GM12878 (cell line): Measurements from ENCODE around the gene PLK1. TPM values are rescaled to one million over a fixed set of nuclear protein-coding genes. Genes with fewer than 3 reads are reported as not detected.

Experiments used
- ATAC-seq: fragments of 200-7000 bp; cut with Tn5 transposase; 3 replicates; pipeline ENCODE4 v1.9.1; 2020; ENCODE audit warnings: mild to moderate bottlenecking, moderate library complexity
- BruUV-seq: library from RNA; stranded (reverse); fragments of 400-500 nt; replicated peaks from 2 replicates; lab custom pipeline; 2021; lab: Mats Ljungman, UMichigan
- CTCF ChIA-PET: fragments of 300-600 bp; sonication (Branson Sonifier 250); formaldehyde crosslinking; extraction: SDS; loops from one replicate; lab custom pipeline; 2021; ENCODE audit warnings: inconsistent platforms; lab: Yijun Ruan, JAX
- POLR2A ChIA-PET: fragments of 350-600 bp; formaldehyde crosslinking; extraction: SDS; loops from one replicate; lab custom pipeline; 2021; ENCODE audit warnings: inconsistent platforms; lab: Charles Lee
- RAD21 ChIA-PET: fragments of 300-600 bp; sonication (Branson Sonifier 250); formaldehyde crosslinking; loops from one replicate; lab custom pipeline; 2023; ENCODE audit warnings: antibody characterized with exemption; ENCODE audit not compliant: unreplicated experiment; lab: Charles Lee
- SMC1A ChIA-PET: fragments of 300-600 bp; sonication (Branson Sonifier 250); formaldehyde crosslinking; loops from one replicate; lab custom pipeline; 2023; ENCODE audit not compliant: unreplicated experiment, uncharacterized antibody; lab: Charles Lee
- DNase-seq: peaks from one replicate; pipeline ENCODE4 v3.0.0-alpha.2; 2011; ENCODE audit warnings: low read depth, low spot score
- FAIRE-seq: peaks from 3 replicates; lab custom pipeline; 2011; peaks lifted over from hg19 to GRCh38; lab: Jason Lieb, UNC
- H2AFZ ChIP-seq: 2 replicates; pipeline ENCODE4 v1.6.0; 2011; ENCODE audit warnings: low read depth, low read length, control low read depth; ENCODE audit not compliant: control insufficient read depth
- H3K27ac ChIP-seq: 2 replicates; pipeline ENCODE4 v1.5.1; 2011; ENCODE audit warnings: control low read depth; ENCODE audit not compliant: control insufficient read depth, insufficient read depth
- H3K27me3 ChIP-seq, 2 experiments: replicated peaks in 1 of 2; 2 replicates each; pipeline versions ENCODE4 v1.6.0 to v1.6.1; 2011; ENCODE audit warnings: low read length in 1 of 2; ENCODE audit not compliant: control insufficient read depth in 2 of 2, insufficient read depth in 2 of 2
- H3K36me3 ChIP-seq, 2 experiments: 2 replicates each; pipeline ENCODE4 v1.5.1; 2011; ENCODE audit warnings: low read length in 1 of 2; ENCODE audit not compliant: control insufficient read depth in 2 of 2, insufficient read depth in 2 of 2
- H3K4me1 ChIP-seq: 2 replicates; pipeline ENCODE4 v1.6.1; 2011; ENCODE audit warnings: mild to moderate bottlenecking, low read length, moderate library complexity, mixed read lengths; ENCODE audit not compliant: control insufficient read depth, insufficient read depth
- H3K4me2 ChIP-seq: 2 replicates; pipeline ENCODE4 v1.6.0; 2011; ENCODE audit warnings: control low read depth; ENCODE audit not compliant: control insufficient read depth, insufficient read depth
- H3K4me3 ChIP-seq: fragments of 200-600 bp; sonication (generic); 2 replicates; pipeline ENCODE4 v1.5.1; 2016
- H3K79me2 ChIP-seq: 2 replicates; pipeline ENCODE4 v1.6.0; 2011; ENCODE audit warnings: low read length; ENCODE audit not compliant: control insufficient read depth, insufficient read depth
- H3K9ac ChIP-seq: 2 replicates; pipeline ENCODE4 v1.8.0; 2011; ENCODE audit warnings: low read length, control low read depth, mixed read lengths; ENCODE audit not compliant: control insufficient read depth, insufficient read depth
- H3K9me3 ChIP-seq: replicated peaks from 3 replicates; pipeline ENCODE4 v1.5.1; 2011; ENCODE audit warnings: mild to moderate bottlenecking, low read length; ENCODE audit not compliant: control insufficient read depth, insufficient read depth
- H4K20me1 ChIP-seq: 2 replicates; pipeline ENCODE4 v1.6.0; 2011; ENCODE audit not compliant: control insufficient read depth, insufficient read depth
- BHLHE40 ChIP-seq, 2 experiments: fragments of 450-650 bp in 1 of 2; IDR thresholded peaks; 2 replicates each; pipeline ENCODE4 v1.6.1; 2011 to 2017; ENCODE audit warnings: low read depth in 2 of 2, borderline replicate concordance in 1 of 2, improper control_type of control experiment in 1 of 2, low read length in 1 of 2, mild to moderate bottlenecking in 1 of 2
- BRCA1 ChIP-seq: IDR thresholded peaks from 2 replicates; pipeline ENCODE4 v1.6.1; 2011; ENCODE audit warnings: low read depth, low read length, improper control_type of control experiment
- FOXM1 ChIP-seq: IDR thresholded peaks from 2 replicates; pipeline ENCODE4 v1.6.1; 2012; ENCODE audit warnings: low read depth, mild to moderate bottlenecking, inconsistent platforms, low read length, moderate library complexity
- KAT2A ChIP-seq: conservative IDR thresholded peaks from 2 replicates; pipeline ENCODE4 v1.6.1; 2011; ENCODE audit warnings: low read depth, low read length; ENCODE audit not compliant: control insufficient read depth
- MYC ChIP-seq: IDR thresholded peaks from 2 replicates; pipeline ENCODE4 v1.6.1; 2011; ENCODE audit warnings: mild to moderate bottlenecking, low read length, moderate library complexity, inconsistent platforms; ENCODE audit not compliant: insufficient read depth, insufficient replicate concordance, insufficient read length, severe bottlenecking
- NFYB ChIP-seq: IDR thresholded peaks from 2 replicates; pipeline ENCODE4 v1.6.1; 2011; ENCODE audit warnings: low read depth, mild to moderate bottlenecking, low read length, improper control_type of control experiment, moderate library complexity; ENCODE audit not compliant: insufficient read depth
- NR2C2 ChIP-seq: IDR thresholded peaks from 2 replicates; pipeline ENCODE4 v1.6.1; 2011; ENCODE audit warnings: borderline replicate concordance, low read depth; ENCODE audit not compliant: control insufficient read depth, insufficient read length
- SIX5 ChIP-seq: IDR thresholded peaks from 2 replicates; pipeline ENCODE4 v1.6.1; 2011; ENCODE audit warnings: mild to moderate bottlenecking, low read depth, low read length, moderate library complexity; ENCODE audit not compliant: severe bottlenecking
- SRF ChIP-seq, 2 experiments: IDR thresholded peaks; 2 replicates each; pipeline ENCODE4 v1.6.1; 2011; ENCODE audit warnings: low read depth in 2 of 2, low read length in 2 of 2, mild to moderate bottlenecking in 1 of 2, moderate library complexity in 1 of 2
- ZBED1 ChIP-seq: IDR thresholded peaks from 2 replicates; pipeline ENCODE4 v1.6.1; 2016; ENCODE audit warnings: borderline replicate concordance
- ZNF207 ChIP-seq: fragments of 450-650 bp; IDR thresholded peaks from 2 replicates; pipeline ENCODE4 v1.6.1; 2014; ENCODE audit warnings: antibody characterized with exemption, mild to moderate bottlenecking, borderline replicate concordance
- WGBS: methylation state at CpG from one replicate; pipeline ENCODE4 v1.1.6; 2016; ENCODE audit warnings: low lambda C conversion rate; ENCODE audit not compliant: insufficient replicate concordance, insufficient coverage; ENCODE audit errors: missing lambda C conversion rate; 5-methylcytosine and 5-hydroxymethylcytosine counted together
- in situ Hi-C: fragments of 300-500 bp; cut with MboI; formaldehyde crosslinking; loops from 9 replicates; pipeline ENCODE4 v1.14.3; 2018; ENCODE audit warnings: mixed read lengths
- intact Hi-C: fragments of 100-400 bp; cut with micrococcal nuclease; formaldehyde crosslinking; loops from one replicate; pipeline ENCODE4 v1.14.2; 2022; ENCODE audit not compliant: unreplicated experiment
- polyA plus RNA-seq, 11 experiments: library from polyadenylated mRNA; depleted of rRNA in 4 of 11; unstranded in 6 of 11; stranded (reverse) in 5 of 11; fragments of >200 nt; fragmentation: Nextera tagmentation in 4 of 11; fragmentation: Illumina TruSeq in 1 of 11; extraction: Ambion mirVana in 4 of 11; extraction: Trizol in 1 of 11; gene quantifications; 1 replicate in 1 of 11; 2 replicates in 10 of 11; pipeline versions ENCODE4 v1.2.1 to v1.2.3, GENCODE V29; 2011 to 2016; ENCODE audit warnings: inconsistent platforms in 2 of 11, missing spikeins in 2 of 11, low read depth in 1 of 11
- total RNA-seq, 4 experiments: library from RNA; depleted of rRNA in 3 of 4; stranded (reverse); fragments of >200 nt in 3 of 4; fragmentation: Illumina TruSeq in 1 of 4; extraction: Trizol in 1 of 4; gene quantifications; 2 replicates each; pipeline versions ENCODE4 v1.2.1 to v1.2.3, GENCODE V29; 2013 to 2021

PLK1 gene
- total and polyA plus RNA-seq, 10 of the 15 experiments (the other 5 are each of a cell fraction or from before 2014, with no cell fraction given), result 11.3 to 191 (median 84.5) TPM

DNA sequence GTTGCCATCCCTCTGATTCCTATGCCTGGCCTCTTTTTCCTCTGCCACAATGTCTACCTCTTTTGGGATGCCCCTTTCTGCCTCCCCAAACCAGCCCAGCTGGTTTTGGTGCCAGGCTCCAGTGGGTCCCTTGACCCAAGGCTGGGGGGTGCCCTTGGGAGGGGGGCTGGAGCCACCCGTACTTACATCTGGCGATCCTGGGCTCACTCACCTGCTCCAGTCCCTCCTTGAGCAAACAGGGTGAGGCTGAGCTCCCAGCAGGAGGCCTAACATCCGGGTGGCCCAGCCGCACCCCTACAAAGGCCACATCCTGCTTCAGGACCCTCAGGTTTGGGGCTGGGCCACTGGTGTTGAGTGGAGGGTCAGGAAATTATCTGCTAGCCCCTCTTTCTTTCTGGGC, 33.1 kb downstream of the PLK1 start:
- H3K36me3 ChIP-seq, result no peaks in the 10 kb centered on the region
- FAIRE-seq (no peak), ATAC-seq (no peak), DNase-seq (no peak)
- H3K9ac ChIP-seq, result no peak overlapping the region
- no TSS peak for BruUV-seq
- TF ChIP-seq ZBED1 (no peak), BHLHE40 (IDR thresholded peaks at IDR 0.05; ENCODE audit: borderline replicate concordance in 1 of 2, low read depth in 2 of 2, low read length in 1 of 2) (no peak), MYC (no peak)
- ChIA-PET CTCF (no interaction called here), SMC1A (no interaction called here), RAD21 (no interaction called here), POLR2A (no interaction called here)
- intact Hi-C loops, result no loop called here
- in situ Hi-C loops, result no loop called here
- H3K27me3 ChIP-seq, result peaks cover 0 to 2% of the 10 kb centered on the region in 2 experiments; a peak in 1 of 4 replicates
- H3K4me3 ChIP-seq, result no peak overlapping the region
- H2AFZ ChIP-seq, result no peak overlapping the region
- no peak overlapping the region for H3K27ac ChIP-seq
- no peaks in the 10 kb centered on the region for H3K79me2 ChIP-seq
- H3K4me1 ChIP-seq, result no peaks in the 10 kb centered on the region
- WGBS, result 43% methylated on average over 4 of the region's 4 CpGs
- no peaks in the 10 kb centered on the region for H4K20me1 ChIP-seq
- H3K9me3 ChIP-seq, result peaks cover 10% of the 10 kb centered on the region; the same call in 2 of the 3 replicates
- H3K4me2 ChIP-seq, result no peak overlapping the region

DNA sequence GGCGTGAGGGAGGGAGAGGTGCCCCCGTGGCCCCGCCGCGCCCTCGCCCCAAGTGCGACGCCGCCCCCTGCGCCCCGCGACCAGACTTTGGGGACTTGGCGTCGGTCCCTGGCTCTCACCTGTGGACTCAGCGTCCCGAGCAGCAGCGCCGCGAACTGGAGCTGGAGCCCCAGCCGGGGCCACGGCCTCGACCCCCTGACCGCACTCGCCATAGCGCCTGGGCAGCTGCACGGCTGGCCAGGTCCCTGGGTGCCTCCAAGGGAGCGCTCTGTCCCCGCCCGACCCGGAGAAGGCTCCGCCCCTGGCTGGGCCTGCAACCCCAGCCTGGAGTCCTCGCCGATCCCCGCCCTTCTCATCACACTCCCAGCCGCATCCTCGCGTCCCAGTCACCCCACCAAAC, 34.3 kb downstream of the PLK1 start, which contains the start of gene ERN2:
TSS of gene ERN2 (minus strand) at position 247 of the 400 bp plus-strand sequence. CDS start at position 212, 35 bp downstream.
- Histone ChIP-seq H3K36me3 (no peaks in the 10 kb centered on the region), H3K4me2 (no peak within 1 kb of the TSS), H3K4me3 (no peak within 1 kb of the TSS), H3K27ac (no peak within 1 kb of the TSS), H4K20me1 (no peaks in the 10 kb centered on the region), H3K79me2 (no peaks in the 10 kb centered on the region), H3K4me1 (no peaks in the 10 kb centered on the region), H3K27me3 (peaks cover 0 to 2% of the 10 kb centered on the region in 2 experiments; a peak in 1 of 4 replicates)
- ChIA-PET CTCF (no interaction called here), SMC1A (interaction anchor here (0.6 kb wide), 1 partner anchor 58 kb away, joined by 3 read pairs; no protein-coding TSS in a partner anchor), POLR2A (no interaction called here)
- in situ Hi-C loops, result no loop called here
- FAIRE-seq, result no peak
- DNase-seq, result no peak
- no TSS peak for BruUV-seq
- WGBS, result 48% methylated on average over 37 of the region's 37 CpGs
- intact Hi-C loops, result no loop called here
- TF ChIP-seq ZNF207 (no peak), NFYB (no peak), SIX5 (no peak), BRCA1 (no peak), NR2C2 (no peak), SRF (IDR thresholded peaks at IDR 0.05; ENCODE audit: low read depth in 2 of 2, low read length in 2 of 2) (no peak), KAT2A (no peak), FOXM1 (no peak)
- TF ChIP-seq, all 136 proteins: peak for 0
- H2AFZ ChIP-seq, result no peak within 1 kb of the TSS
- RAD21 ChIA-PET, result no interaction called here
- H3K9me3 ChIP-seq, result peaks cover 10% of the 10 kb centered on the region; the same call in 2 of the 3 replicates
- no peak for ATAC-seq
- no peak within 1 kb of the TSS for H3K9ac ChIP-seq
